ENCODE measurements around the gene PRR14L. TPM values are rescaled to one million over a fixed set of nuclear protein-coding genes. Genes with fewer than 3 reads are reported as not detected.
"Not testable (repeated sequence)": the region's sequence is repeated elsewhere in the genome, so short reads cannot be mapped to it uniquely, and the experiment has no call there.

PRR14L gene
- total RNA-seq, 1 donor from 2014 or later: 16.4 TPM

DNA sequence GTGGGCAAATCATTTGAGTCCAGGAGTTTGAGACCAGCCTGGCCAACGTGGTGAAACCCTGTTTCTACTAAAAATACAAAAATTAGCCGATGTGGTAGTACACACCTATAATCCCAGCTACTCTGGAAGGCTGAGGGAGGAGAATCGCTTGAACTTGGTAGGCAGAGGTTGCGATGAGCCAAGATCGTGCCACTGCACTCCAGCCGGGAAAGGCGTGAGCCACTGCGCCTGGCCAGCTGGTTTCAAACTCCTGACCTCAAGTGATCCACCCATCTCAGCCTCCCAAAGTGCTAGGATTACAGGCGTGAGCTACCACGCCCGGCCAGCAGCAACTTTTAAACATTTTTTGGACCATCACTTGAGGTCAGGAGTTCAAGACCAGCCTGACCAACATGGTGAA is 55.9 kb downstream of the PRR14L start:
- intact Hi-C loops (cut with micrococcal nuclease); ATAC-seq; DNase-seq: not testable (repeated sequence)

DNA sequence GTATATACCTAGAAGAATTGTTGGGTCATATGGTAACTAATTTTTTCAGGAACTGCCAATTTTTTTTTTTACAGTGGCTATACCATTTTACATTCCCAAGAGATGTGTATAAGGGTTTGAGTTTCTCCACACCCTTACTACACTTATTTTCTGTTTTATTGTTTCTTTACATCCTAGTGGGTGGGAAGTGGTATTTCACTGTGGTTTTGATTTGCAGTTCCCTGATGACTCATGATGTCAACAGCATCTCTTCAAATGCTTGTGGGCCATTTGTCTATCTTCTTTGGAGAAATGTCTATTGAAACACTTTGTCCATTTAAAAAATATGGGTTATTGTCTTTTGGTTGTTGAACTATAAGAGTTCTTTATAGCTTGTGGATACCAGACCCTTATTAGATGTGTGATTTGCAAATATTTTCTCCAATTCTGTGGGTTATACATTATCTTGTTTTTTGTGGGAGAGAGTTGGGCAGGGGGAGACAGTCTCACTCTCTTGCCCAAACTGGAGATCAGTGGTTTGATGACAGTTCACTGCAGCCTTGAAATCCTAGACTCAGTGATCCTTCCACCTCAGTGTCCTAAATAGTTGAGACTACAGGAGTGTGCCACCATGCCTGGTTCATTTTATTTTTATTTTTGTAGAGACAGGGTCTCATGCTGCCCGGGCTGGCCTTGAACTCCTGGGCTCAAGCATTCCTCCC is 57.6 kb downstream of the PRR14L start:
- ATAC-seq (no peak), DNase-seq (no peak)
- intact Hi-C loops (cut with micrococcal nuclease): no loop called here

DNA sequence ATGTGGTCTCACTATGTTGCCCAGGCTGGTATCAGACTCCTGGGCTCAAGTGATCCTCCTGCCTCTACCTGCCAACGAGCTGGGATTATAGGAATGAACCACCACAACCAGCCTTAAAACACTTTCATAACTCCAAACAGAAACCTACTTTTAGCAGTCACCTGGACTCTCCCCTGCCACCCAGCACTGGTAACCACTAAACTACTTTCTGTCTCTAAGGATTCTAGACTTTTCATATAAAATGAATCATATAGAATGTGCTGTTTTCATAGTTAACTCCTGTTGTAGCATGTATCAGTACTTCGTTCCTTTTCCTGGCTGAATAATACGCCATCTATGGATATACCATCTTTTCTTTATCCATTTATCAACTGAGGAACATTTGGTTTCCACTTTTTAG is 58.5 kb downstream of the PRR14L start:
- intact Hi-C loops (cut with micrococcal nuclease): no loop called here
- ATAC-seq (no peak), DNase-seq (no peak)

DNA sequence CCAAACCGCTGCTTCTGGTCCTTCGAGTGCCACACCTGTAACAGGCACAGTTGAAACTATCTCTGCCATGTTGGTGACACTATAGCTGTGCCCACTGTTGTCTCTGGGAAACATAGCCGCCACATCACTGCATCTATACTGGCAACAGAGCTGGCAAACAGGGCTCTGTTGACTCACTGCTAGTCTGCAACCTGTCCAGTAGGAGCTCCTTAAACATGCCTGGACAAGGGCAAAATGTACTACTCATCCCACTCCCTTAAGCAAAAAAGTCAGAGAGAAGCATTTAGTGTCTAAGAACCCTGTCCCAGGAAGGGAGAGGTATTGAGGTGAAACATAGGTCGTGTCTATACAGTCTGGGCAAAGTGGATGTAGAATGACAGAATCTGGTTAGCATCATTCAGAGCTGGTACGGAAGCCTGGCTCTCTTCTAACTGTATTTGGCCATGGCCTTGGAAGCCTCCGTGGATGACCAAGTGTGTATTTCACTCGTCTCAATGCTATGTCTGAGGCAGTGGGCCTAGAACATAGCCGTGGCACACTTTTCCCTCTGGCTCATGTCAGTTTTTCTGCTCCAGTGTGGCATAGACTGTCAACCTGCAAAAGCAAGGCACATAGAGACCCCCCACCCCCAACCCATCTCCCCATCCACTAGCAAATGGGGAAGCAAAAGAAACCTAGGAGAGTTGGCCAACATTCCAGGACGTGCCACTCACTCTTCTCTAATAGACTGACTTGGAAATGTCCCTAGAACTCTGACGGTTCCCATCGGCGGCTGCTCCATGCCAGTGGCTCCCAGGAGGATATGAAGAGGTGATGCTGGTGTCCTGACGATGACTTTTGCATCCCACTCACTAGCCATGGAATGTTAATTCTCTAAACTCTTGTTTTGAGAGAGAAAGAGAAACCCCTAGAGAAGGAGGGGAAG is 66.5 kb downstream of the PRR14L start:
- DNase-seq (no peak), ATAC-seq (no peak)
- intact Hi-C loops (cut with micrococcal nuclease): no loop called here

DNA sequence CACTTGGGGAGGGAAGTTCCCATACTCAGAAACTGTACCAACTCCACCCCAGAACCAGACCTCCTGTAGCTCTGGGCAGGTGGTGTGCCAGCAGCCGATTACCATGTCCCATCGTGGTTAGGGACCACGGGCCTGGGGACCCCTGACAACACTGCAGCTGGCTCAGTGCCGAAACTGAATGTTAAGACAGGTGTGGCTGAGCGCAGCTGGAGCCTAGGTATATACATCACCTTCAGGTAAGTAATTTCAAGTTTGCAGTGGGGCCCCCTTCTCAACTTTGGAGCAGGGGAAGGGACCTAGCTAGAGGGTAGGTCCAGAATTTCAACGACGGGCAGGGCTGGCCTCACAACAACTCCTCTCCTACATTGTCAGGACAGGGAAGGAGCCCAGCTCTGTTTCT is 67.2 kb downstream of the PRR14L start:
- intact Hi-C loops (cut with micrococcal nuclease): no loop called here
- DNase-seq: no peak
- ATAC-seq: no peak

DNA sequence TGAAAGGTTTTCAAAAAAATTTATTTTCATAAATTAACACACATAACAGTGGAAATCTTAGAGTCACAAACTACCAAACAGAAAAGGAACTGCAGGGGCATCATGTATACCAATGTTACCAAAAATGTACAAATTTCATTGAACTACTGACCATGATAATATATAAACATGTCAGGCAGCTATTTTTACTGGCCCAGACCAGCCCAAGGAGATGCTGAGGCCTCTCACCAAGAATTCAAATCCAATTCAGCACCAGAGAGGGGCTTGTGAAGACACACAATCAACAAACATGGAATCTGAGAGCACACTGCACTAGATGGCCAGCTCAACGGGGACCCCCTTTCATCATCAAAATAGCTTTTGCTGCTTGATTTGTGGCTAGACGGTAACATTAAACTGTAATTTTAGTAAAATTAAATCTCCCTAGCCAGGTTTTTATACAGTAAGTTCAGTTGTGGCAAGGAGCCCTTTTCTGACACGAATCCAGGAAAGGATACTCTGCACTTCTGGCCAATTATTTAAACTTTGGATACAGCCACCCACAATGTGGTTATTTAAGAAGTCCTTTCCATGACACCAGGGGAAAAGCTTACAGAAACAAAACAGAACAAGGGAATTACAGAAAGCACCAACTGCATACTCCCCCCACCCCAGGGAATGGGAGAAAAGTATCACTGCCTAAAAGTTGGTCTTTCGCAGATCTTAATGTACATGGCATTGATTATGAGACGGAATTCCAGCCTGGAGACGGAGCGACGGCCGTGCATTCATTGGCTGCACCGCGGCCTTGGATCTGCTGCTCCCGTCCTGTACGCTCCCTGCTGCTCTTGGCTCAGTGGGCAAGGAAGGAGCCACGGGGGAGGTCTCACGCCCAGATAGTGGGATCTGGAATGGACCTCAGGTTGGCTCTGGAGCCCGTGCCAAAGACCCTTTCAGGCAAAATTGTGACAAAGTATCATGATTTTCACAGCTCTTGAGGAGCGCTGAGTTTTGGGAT is 68.3 kb downstream of the PRR14L start:
- intact Hi-C loops (cut with micrococcal nuclease): no loop called here
- no peak for ATAC-seq
- no peak for DNase-seq

DNA sequence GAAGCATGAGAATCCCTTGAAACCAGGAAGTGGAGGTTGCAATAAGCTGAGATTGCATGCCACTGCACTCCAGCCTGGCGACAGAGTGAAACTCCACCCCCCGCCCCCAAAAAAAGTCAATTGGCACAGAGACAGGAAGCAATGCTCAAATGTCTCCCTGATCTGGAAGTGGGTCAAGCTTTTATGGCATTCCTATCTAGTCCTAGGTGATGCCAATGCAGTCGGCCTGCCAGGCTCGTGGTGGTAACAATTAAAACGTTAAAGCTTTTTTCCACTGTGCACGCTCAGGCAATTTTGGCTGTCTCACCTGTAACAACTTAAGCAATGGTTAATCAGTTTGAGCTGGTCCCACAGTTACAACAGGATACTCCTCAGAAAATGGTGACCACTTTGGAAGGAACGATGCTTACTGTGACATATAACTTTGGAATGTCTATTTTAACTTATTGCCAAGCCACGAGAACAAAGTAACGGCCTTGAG is 69.0 kb downstream of the PRR14L start:
- ATAC-seq (peak; percentile 36), DNase-seq (peak; percentile 33)
- intact Hi-C loops (cut with micrococcal nuclease): no loop called here

DNA sequence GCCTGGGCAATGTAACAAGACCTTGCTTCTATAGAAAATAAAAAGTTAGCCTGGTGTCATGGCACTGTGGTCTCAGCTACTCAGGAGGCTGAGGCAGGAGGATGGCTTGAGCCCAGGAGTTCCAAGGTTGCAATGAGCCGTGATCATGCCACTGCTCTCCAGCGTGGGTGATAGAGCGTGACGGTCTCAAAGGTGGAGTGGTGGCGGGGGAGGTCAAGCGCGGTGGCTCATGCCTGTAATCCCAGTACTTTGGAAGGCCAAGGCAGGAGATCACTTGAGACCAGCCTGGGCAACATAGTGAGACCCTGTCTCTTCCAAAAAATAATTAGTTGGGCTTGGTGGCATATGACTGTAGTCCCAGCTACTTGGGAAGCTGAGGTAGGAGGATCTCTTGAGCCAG is 71.2 kb downstream of the PRR14L start:
- DNase-seq (no peak), ATAC-seq (no peak)
- intact Hi-C loops (cut with micrococcal nuclease): no loop called here

DNA sequence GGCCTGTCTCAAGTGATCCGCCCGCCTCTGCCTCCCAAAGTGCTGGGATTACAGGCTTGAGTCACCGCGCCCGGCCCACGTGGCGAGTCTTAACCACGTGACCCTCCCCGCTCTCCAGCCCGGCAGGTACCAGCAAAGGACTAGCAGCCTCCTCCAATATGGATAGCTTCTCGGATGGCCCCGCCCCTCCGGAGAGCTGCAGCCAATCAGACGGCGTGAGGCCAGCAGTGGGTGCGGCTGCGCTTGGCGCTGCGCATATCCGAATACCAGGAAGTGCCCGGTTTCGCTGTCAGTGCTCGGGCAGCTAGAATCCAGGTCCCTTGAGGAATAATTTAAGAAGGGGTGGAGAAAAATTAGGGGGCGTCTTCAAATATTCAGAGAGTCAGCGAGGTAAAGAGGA is 73.2 kb downstream of the PRR14L start:
- intact Hi-C loops (cut with micrococcal nuclease): no loop called here

DNA sequence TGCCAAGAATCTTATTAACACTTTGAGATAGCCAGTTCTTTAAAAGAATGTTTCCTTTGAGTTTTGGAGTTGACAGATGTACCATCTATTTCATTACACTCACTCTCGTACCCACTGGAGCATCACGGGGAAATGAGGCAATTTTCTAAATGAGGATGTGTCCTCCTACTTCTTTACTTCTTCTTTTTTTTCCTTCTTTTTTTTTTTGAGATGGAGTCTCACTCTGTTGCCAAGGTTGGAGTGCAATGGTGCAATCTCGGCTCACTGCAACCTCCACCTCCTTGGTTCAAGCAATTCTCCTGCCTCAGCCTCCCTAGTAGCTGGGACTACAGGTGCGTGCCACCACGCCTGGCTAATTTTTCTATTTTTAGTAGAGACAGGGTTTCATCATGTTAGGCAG is 75.7 kb downstream of the PRR14L start:
- intact Hi-C loops (cut with micrococcal nuclease); ATAC-seq; DNase-seq: not testable (repeated sequence)

More for the DNA sequence above, 73.2 kb downstream of the PRR14L start:
- DNase-seq (peak; percentile 96), ATAC-seq (peak; percentile 99)

DNA sequence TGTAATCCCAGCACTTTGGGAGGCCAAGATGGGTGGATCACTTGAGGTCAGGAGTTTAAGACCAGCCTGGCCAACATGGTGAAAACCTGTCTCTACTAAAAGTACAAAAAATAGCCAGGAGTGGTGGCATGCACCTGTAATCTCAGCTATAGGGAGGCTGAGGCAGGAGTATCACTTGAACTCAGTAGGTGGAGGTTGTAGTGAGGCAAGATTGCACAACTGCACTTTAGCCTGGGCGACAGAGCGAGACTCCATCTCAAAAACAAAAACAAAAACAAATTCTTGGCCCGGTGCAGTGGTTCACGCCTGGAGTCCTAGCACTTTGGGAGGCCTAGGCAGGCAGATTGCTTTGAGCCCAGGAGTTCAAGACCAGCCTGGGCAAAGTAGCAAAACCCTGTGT is 81.1 kb downstream of the PRR14L start:
- DNase-seq; ATAC-seq; intact Hi-C loops (cut with micrococcal nuclease): not testable (repeated sequence)

DNA sequence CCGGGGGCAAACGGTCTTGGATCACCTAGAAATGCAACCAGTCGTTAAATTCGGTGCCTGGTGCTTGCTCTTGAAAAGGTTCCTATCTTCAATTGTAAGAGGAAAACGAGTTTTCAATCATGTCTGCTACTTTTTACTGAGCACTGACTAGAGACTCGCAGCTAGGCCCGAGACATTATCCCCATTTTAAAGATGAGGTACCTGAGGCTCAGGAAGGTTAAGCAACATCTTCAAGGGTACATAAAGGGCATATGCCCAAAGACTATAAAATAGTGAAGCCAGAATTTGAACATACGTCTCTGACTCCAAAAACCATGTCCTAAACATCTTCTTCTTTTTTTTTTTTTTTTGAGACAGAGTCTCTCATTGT is 87.3 kb downstream of the PRR14L start:
- intact Hi-C loops (cut with micrococcal nuclease): no loop called here
- DNase-seq (no peak), ATAC-seq (no peak)

DNA sequence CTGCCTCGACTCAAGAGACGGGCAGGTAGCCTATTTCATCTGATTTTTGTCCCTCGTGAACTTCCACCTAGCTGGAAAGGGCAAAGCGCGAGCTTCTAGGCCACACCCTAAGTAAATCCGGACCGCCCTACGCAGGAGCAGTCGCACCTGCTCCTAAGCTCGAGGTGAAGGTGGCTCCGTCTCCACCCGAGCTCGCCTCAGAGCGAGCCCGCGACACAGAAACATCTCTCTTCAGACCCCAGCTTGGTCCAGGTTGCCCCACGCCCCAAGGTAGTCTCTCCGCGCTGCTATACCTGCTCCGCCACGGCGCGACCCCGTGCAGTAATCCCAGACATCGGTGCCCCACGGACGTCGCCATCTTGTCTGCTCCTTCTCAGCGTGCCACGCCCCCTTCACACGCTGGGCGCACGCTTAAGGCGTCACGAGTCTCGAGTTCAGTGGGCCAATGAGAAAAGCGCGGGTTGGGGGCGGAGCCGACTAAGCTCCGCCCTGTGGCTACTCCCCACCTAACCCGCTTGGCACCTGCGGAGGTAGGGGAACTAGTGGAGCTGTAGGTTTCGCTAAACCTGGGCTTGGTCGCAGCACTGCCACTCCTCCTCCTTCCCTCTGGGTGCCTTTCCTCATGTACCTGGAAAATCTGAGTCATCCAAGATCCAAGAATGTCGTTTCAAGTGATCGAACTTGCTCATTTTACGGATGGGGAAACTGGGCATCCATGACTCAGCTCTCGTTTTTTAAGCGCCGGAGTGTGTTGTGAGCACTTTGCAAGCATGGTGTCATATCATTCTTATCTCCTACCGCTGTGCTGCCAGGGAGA is 87.9 kb downstream of the PRR14L start, which contains the start of gene PISD:
PISD (minus strand) TSS at position 365 of the 817 bp plus-strand sequence; CDS start at position 358, 7 bp downstream.
- intact Hi-C loops (cut with micrococcal nuclease): no loop called here
- ATAC-seq (peak; percentile 100), DNase-seq (peak; percentile 97)

DNA sequence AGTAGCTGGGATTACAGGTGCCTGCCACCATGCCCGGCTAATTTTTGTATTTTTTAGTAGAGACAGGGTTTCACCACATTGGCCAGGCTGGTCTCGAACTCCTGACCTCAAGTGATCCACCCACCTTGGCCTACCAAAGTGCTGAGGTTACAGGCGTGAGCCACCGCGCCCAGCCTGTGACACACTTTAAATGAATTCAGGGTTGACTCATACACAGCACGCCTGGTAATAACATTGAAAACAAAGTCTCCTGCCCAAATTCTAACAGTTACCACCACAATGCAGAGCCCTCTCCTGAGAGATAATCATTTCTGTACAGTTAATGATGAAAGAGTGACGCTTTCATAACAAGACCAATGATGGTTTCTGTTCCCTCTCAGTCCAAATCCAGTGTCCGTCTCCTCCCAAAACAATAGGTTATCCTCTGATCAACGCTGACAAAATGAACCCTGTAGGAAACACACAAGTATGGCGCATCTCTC is 89.0 kb downstream of the PRR14L start:
- DNase-seq; intact Hi-C loops (cut with micrococcal nuclease); ATAC-seq: not testable (repeated sequence)

DNA sequence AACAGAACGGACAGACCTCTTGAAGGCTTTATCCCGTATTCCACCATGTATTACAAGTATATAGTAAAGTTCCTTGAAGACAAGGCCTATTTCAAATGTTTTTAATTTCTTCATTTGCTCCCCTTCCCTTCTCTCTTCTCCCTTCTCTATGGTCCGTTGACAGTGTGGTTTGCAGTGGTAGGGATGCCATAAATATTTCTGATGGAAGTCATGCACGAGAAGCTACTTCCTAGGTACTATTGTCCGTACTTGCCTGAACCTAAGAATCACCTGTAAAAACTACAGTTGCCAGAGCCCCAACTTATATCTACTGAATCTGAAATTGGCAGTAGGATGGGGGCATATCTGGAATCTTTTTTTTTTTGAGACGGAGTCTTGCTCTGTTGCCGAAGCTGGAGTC is 90.7 kb downstream of the PRR14L start:
- ATAC-seq (no peak), DNase-seq (no peak)
- intact Hi-C loops (cut with micrococcal nuclease): no loop called here

DNA sequence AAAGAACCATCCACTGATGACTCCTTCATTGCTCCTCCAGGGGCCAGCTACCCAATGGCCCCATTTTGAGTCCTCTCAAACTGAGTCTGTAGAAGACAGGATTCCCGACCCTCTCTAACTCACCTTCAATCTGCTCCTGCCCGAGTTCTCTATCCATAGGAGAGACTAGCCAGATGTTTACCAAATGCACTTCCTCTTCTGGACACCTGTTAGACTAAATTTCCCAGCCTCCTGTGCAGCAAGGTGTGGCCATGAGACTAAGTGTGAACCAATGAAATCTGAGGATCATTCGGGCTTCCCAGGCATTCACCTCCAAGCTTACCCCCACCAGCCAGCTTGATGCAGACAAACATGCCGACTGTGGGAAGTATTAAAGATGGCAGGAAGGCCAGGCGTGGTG is 95.5 kb downstream of the PRR14L start:
- no peak for ATAC-seq
- intact Hi-C loops (cut with micrococcal nuclease): no loop called here

DNA sequence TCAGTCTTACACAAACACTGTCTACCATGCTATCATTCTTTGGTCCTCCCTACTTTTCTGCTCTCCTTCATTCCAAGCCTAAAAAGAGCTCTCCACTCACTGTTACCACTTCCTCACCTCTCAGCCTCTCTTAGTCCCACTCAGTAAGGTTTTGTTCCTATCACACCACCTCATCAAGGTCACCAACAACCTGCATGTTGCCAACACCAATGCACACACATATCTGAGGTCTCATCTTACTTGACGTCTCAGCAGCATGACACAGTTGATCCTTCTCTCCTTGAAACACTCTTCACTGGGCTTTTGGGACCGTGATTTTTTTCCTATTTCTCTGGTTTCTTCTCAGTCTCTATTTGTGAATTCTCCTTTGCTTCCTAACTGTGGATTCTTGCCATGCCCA is 96.0 kb downstream of the PRR14L start:
- ATAC-seq: no peak
- DNase-seq: no peak
- intact Hi-C loops (cut with micrococcal nuclease): no loop called here

More for the DNA sequence above, 95.5 kb downstream of the PRR14L start:
- DNase-seq: no peak

Data from left ventricle myocardium superior (tissue), 1 donor.